KBM-7 (cell line): ENCODE results near the gene PITX1.
"Not testable (repeated sequence)": the region's sequence is repeated elsewhere in the genome, so short reads cannot be mapped to it uniquely, and the experiment has no call there.

Experiments used
- DNase-seq: peaks from one replicate; pipeline ENCODE4 v3.0.0-alpha.2; 2015
- in situ Hi-C: fragments of 300-500 bp; cut with MboI; formaldehyde crosslinking; loops from 2 replicates; pipeline ENCODE4 v1.14.3; 2020; ENCODE audit warnings: low sequenced_read_pairs, low pct_unique_long_range_greater_than_20kb, mixed read lengths

Gene PITX1

DNA sequence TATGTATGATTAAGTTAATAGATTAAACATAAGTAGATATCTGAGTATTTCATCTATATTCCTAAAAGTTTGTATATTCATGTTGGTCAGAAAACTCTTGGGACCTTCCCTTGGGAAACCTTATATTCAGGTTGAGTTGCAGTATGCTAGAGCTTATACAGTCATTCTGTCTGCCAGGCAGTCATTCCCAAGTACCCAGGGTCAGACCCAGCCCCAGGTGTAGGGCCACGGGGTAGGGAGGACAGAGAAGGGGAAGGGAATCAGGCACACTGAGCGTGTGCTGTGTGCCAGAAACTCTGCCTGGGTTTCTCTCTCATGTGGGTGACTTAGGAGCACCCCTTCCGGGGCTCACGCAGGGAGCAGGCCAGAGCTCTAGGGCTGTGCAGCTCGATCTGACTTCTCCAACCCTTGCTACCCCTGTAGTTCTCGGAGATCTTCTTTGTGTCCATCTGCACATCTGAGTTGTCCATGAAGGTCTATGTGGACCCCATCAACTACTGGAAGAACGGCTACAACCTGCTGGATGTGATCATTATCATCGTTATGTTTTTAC lies 38.1 kb downstream of the PITX1 start:
- in situ Hi-C loops, result no loop called here

DNA sequence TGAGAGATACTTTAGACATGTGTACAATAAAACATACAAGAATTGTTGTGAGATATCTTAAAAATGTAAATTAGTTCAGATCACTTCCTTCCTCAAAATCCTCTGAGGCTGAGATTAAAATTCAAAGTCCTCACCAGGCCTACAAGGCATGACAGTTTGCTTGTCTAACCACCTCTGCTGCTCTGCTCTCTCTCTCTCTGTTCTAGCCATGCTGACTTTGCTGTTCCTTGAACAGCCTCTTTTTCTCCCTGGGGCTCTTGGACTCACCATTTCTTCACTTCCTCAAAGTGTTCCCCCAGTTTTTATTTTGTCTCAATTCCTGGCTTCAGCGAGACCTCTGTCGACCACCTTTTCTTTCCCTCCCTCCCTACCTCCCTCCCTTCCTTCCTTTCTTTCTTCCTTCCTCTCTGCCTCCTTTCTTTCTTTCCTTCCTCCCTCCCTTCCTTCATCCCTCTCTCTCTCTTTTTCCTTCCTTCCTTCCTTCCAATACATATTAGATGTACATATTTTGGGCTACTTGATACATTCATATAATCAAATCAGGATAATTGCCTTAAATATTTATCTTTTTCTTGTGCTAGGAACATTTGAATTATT lies 39.4 kb downstream of the PITX1 start:
- in situ Hi-C loops, result no loop called here
- peak; percentile 65 for DNase-seq

More for the DNA sequence above, 38.1 kb downstream of the PITX1 start:
- DNase-seq, result no peak

DNA sequence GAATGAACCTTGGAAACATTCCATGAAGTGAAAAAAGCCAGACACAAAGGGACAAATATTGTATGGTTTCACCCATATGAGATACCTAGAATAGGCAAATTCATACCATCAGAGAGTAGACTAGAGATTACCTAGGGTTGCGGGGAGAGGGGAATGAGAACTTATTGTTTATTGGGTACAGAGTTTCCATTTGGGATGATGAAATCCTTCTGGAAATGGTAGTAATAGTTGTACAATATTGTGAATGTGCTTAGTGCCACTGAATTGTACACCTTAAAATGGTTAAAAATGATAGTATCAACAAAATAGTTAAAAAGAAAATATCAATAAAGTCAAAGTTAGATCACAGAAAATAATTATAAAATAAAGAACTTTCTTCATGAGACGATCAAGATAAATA lies 40.9 kb downstream of the PITX1 start:
- in situ Hi-C loops, result no loop called here
- DNase-seq, result no peak

DNA sequence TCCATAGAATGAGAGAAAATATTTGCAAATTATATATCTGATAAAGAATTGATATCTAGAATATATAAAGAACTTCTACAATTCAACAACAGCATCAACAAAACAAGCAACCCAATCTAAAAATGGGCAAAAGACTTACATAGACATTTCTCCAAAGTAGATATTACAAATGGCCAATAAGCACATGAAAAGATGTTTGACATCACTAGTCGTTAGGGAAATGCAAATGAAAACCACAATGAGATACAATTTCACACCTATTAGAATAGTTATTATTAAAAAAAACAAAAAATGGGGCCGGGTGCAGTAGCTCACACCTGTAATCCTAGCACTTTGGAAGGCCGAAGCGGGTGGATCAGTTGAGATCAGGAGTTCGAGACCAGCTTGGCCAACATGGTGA lies 41.9 kb downstream of the PITX1 start:
- in situ Hi-C loops, result no loop called here
- no peak for DNase-seq

DNA sequence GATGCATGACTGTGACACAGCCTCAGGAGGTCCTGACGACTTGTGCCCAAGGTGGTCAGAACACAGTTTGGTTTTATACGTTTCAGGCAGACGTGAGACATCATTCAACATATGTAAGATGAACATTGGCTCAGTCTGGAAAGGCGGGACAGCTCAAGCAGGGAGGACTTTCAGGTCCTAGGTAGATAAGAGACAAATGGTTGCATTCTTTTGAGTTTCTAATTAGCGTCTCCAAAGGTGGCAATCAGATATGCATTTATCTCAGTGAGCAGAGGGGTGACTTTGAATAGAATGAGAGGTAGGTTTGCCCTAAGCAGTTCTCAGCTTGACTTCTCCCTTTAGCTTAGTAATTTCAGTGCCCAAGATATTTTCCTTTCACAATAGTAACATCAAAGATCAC lies 43.8 kb downstream of the PITX1 start:
- DNase-seq, in situ Hi-C loops: not testable (repeated sequence)

DNA sequence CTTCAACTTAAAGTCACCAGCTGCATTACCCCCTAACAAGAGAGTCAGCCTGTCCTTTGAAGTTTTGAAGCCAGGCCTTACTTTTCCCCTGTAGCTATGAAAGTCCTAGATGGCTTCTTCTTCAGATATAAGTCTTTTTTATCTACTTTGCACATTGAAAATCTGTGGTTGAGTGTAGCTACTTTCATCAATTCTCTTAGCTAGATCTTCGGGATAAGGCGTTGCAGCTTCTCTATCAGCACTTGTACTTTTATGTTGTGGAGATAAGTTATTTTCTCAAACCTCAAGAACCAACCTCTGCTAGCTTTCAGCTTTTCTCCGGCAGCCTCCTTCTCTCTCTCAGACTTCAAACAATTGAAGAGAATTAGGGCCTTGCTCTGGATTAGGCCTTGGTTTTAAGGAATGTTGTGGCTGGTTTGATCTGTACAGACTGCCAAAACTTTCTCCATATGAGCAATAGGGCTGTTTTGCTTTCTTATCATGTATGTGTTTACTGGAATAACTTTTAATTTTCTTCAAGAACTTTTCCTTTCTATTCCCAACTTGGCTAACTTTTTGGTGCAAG lies 44.7 kb downstream of the PITX1 start:
- no peak for DNase-seq
- in situ Hi-C loops, result no loop called here

DNA sequence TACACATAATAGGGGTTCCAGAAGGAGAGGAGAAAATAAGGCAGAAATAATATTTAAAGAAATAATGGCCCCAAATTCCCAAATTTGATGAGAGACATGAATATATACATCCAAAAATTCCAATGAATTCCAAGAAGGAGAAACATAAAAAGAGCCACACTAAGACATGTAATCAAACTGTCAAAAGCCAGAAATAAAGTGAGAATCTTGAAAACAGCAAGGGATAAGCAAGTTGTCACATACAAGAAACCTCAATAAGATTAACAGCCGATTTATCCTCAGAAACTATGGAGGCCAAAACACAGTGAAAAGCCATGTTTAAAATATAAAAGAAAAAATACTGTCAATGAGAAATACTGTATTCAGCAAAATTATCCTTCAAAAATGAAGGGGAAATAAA lies 51.8 kb downstream of the PITX1 start:
- in situ Hi-C loops, result no loop called here
- DNase-seq, result no peak

DNA sequence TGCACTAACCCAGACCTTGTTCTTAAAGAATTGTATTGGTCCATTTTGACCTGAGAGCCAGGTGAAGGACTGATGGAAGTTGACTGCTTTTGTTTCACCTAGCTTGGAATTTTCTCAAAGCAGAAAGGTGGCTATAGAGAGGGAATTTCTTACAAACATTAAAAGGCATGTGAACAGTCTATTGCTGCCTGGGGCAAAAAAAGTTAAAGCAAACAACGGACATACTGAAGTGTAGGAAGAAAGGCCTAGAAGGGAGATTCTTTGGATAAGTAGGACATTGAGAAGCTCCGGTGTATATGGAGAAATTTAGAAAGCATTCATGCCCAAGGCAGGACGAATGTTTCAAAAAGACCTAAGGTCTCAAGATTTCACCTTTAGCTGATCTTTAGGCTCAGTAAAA lies 54.6 kb downstream of the PITX1 start:
- DNase-seq, result no peak
- in situ Hi-C loops, result no loop called here
